ENCODE results near the gene SMYD5. TPM values are rescaled to one million over a fixed set of nuclear protein-coding genes. Genes with fewer than 3 reads are reported as not detected.

Gene SMYD5
- total and polyA plus RNA-seq, 9 of the 15 experiments (the other 6 are each of a cell fraction or from before 2014, with no cell fraction given) = 11.4 to 56.8 (median 32.0) TPM

Other genes with a start within 250 kb of the SMYD5 start
Only the 7 nearest of the 8 such genes appear.
- 13.8 and 19.9 TPM in 2 replicates for gene SFXN5, start 142.5 kb upstream of the SMYD5 start, total RNA-seq (2014; rRNA removed)
- gene SFXN5, start 142.5 kb upstream of the SMYD5 start, total RNA-seq (2014; rRNA removed; fragmentation: Illumina TruSeq; extraction: Trizol) = 12.4 and 14.1 TPM in 2 replicates
- gene SFXN5, start 142.5 kb upstream of the SMYD5 start, total RNA-seq (2015; rRNA removed; fragmentation: Illumina TruSeq; extraction: Trizol) = 18.0 and 19.4 TPM in 2 replicates
- 21.3 and 21.6 TPM in 2 replicates for gene SFXN5, start 142.5 kb upstream of the SMYD5 start, total RNA-seq (2021)
- 18.2 and 22.6 TPM in 2 replicates for gene SFXN5, start 142.5 kb upstream of the SMYD5 start, polyA plus RNA-seq (2011; rRNA removed)
- 16.0 and 17.4 TPM in 2 replicates for gene SFXN5, start 142.5 kb upstream of the SMYD5 start, polyA plus RNA-seq (2014; fragmentation: Illumina TruSeq; extraction: Trizol)
- gene SFXN5, start 142.5 kb upstream of the SMYD5 start, polyA plus RNA-seq (2014; fragmentation: Nextera tagmentation; extraction: Ambion mirVana) = 10 to 100 TPM in 1 of 2 experiments, 1 to 10 TPM in 1; 8.3 to 13.4 TPM
- 21.2 and 22.3 TPM in 2 replicates for gene SFXN5, start 142.5 kb upstream of the SMYD5 start, polyA plus RNA-seq (2014; rRNA removed)
- gene RAB11FIP5, start 101.3 kb upstream of the SMYD5 start, total RNA-seq (2014; rRNA removed) = 5.7 and 7.0 TPM in 2 replicates
- 6.7 and 6.8 TPM in 2 replicates for gene RAB11FIP5, start 101.3 kb upstream of the SMYD5 start, total RNA-seq (2014; rRNA removed; fragmentation: Illumina TruSeq; extraction: Trizol)
- 3.4 and 3.7 TPM in 2 replicates for gene RAB11FIP5, start 101.3 kb upstream of the SMYD5 start, total RNA-seq (2015; rRNA removed; fragmentation: Illumina TruSeq; extraction: Trizol)
- gene RAB11FIP5, start 101.3 kb upstream of the SMYD5 start, total RNA-seq (2021) = 8.6 and 9.1 TPM in 2 replicates
- 11.3 and 14.4 TPM in 2 replicates for gene RAB11FIP5, start 101.3 kb upstream of the SMYD5 start, polyA plus RNA-seq (2011; rRNA removed)
- 8.0 and 8.3 TPM in 2 replicates for gene RAB11FIP5, start 101.3 kb upstream of the SMYD5 start, polyA plus RNA-seq (2014; fragmentation: Illumina TruSeq; extraction: Trizol)
- 1 to 10 TPM; 1.7 TPM for gene RAB11FIP5, start 101.3 kb upstream of the SMYD5 start, polyA plus RNA-seq (2014; fragmentation: Nextera tagmentation; extraction: Ambion mirVana)
- 5.7 and 6.4 TPM in 2 replicates for gene RAB11FIP5, start 101.3 kb upstream of the SMYD5 start, polyA plus RNA-seq (2014; rRNA removed)
- gene NOTO, start 11.7 kb upstream of the SMYD5 start, total RNA-seq (2014; rRNA removed) = not detected in 2 replicates
- gene NOTO, start 11.7 kb upstream of the SMYD5 start, total RNA-seq (2014; rRNA removed; fragmentation: Illumina TruSeq; extraction: Trizol) = not detected in 2 replicates
- not detected in 2 replicates for gene NOTO, start 11.7 kb upstream of the SMYD5 start, total RNA-seq (2015; rRNA removed; fragmentation: Illumina TruSeq; extraction: Trizol)
- gene NOTO, start 11.7 kb upstream of the SMYD5 start, total RNA-seq (2021) = not detected in 2 replicates
- not detected in 2 replicates for gene NOTO, start 11.7 kb upstream of the SMYD5 start, polyA plus RNA-seq (2011; rRNA removed)
- not detected in 2 replicates for gene NOTO, start 11.7 kb upstream of the SMYD5 start, polyA plus RNA-seq (2014; fragmentation: Illumina TruSeq; extraction: Trizol)
- gene NOTO, start 11.7 kb upstream of the SMYD5 start, polyA plus RNA-seq (2014; fragmentation: Nextera tagmentation; extraction: Ambion mirVana) = not detected
- not detected in 2 replicates for gene NOTO, start 11.7 kb upstream of the SMYD5 start, polyA plus RNA-seq (2014; rRNA removed)
- 43.1 and 47.4 TPM in 2 replicates for gene PRADC1, start 19.0 kb downstream of the SMYD5 start, total RNA-seq (2014; rRNA removed)
- 26.1 and 32.9 TPM in 2 replicates for gene PRADC1, start 19.0 kb downstream of the SMYD5 start, total RNA-seq (2014; rRNA removed; fragmentation: Illumina TruSeq; extraction: Trizol)
- 33.8 and 33.9 TPM in 2 replicates for gene PRADC1, start 19.0 kb downstream of the SMYD5 start, total RNA-seq (2015; rRNA removed; fragmentation: Illumina TruSeq; extraction: Trizol)
- 36.3 and 41.2 TPM in 2 replicates for gene PRADC1, start 19.0 kb downstream of the SMYD5 start, total RNA-seq (2021)
- gene PRADC1, start 19.0 kb downstream of the SMYD5 start, polyA plus RNA-seq (2011; rRNA removed) = 23.3 and 34.2 TPM in 2 replicates
- 36.1 and 38.5 TPM in 2 replicates for gene PRADC1, start 19.0 kb downstream of the SMYD5 start, polyA plus RNA-seq (2014; fragmentation: Illumina TruSeq; extraction: Trizol)
- gene PRADC1, start 19.0 kb downstream of the SMYD5 start, polyA plus RNA-seq (2014; fragmentation: Nextera tagmentation; extraction: Ambion mirVana) = 10 to 100 TPM in 1 of 2 experiments, 1 to 10 TPM in 1; 7.3 to 10.7 TPM
- 40.9 and 43.1 TPM in 2 replicates for gene PRADC1, start 19.0 kb downstream of the SMYD5 start, polyA plus RNA-seq (2014; rRNA removed)
- gene CCT7, start 20.1 kb downstream of the SMYD5 start, total RNA-seq (2014; rRNA removed) = 638 and 695 TPM in 2 replicates
- gene CCT7, start 20.1 kb downstream of the SMYD5 start, total RNA-seq (2014; rRNA removed; fragmentation: Illumina TruSeq; extraction: Trizol) = 579 and 592 TPM in 2 replicates
- 599 and 679 TPM in 2 replicates for gene CCT7, start 20.1 kb downstream of the SMYD5 start, total RNA-seq (2015; rRNA removed; fragmentation: Illumina TruSeq; extraction: Trizol)
- 647 and 659 TPM in 2 replicates for gene CCT7, start 20.1 kb downstream of the SMYD5 start, total RNA-seq (2021)
- gene CCT7, start 20.1 kb downstream of the SMYD5 start, polyA plus RNA-seq (2011; rRNA removed) = 366 and 847 TPM in 2 replicates
- gene CCT7, start 20.1 kb downstream of the SMYD5 start, polyA plus RNA-seq (2014; fragmentation: Illumina TruSeq; extraction: Trizol) = 833 and 856 TPM in 2 replicates
- gene CCT7, start 20.1 kb downstream of the SMYD5 start, polyA plus RNA-seq (2014; fragmentation: Nextera tagmentation; extraction: Ambion mirVana) = 100 to 1,000 TPM; 326 to 587 TPM
- gene CCT7, start 20.1 kb downstream of the SMYD5 start, polyA plus RNA-seq (2014; rRNA removed) = 625 and 697 TPM in 2 replicates
- 3.5 and 4.8 TPM in 2 replicates for gene FBXO41, start 70.2 kb downstream of the SMYD5 start, total RNA-seq (2014; rRNA removed)
- gene FBXO41, start 70.2 kb downstream of the SMYD5 start, total RNA-seq (2014; rRNA removed; fragmentation: Illumina TruSeq; extraction: Trizol) = 1.5 and 1.9 TPM in 2 replicates
- 1.4 and 1.9 TPM in 2 replicates for gene FBXO41, start 70.2 kb downstream of the SMYD5 start, total RNA-seq (2015; rRNA removed; fragmentation: Illumina TruSeq; extraction: Trizol)
- gene FBXO41, start 70.2 kb downstream of the SMYD5 start, total RNA-seq (2021) = 7.7 and 8.2 TPM in 2 replicates
- gene FBXO41, start 70.2 kb downstream of the SMYD5 start, polyA plus RNA-seq (2011; rRNA removed) = 5.5 and 6.1 TPM in 2 replicates
- 4.1 and 4.4 TPM in 2 replicates for gene FBXO41, start 70.2 kb downstream of the SMYD5 start, polyA plus RNA-seq (2014; fragmentation: Illumina TruSeq; extraction: Trizol)
- gene FBXO41, start 70.2 kb downstream of the SMYD5 start, polyA plus RNA-seq (2014; fragmentation: Nextera tagmentation; extraction: Ambion mirVana) = under 1 TPM; 0.21 to 0.36 TPM
- gene FBXO41, start 70.2 kb downstream of the SMYD5 start, polyA plus RNA-seq (2014; rRNA removed) = 6.8 and 7.1 TPM in 2 replicates
- not detected in 2 replicates for gene EGR4, start 79.3 kb downstream of the SMYD5 start, total RNA-seq (2014; rRNA removed)
- gene EGR4, start 79.3 kb downstream of the SMYD5 start, total RNA-seq (2014; rRNA removed; fragmentation: Illumina TruSeq; extraction: Trizol) = not detected in 2 replicates
- not detected in 2 replicates for gene EGR4, start 79.3 kb downstream of the SMYD5 start, total RNA-seq (2015; rRNA removed; fragmentation: Illumina TruSeq; extraction: Trizol)
- gene EGR4, start 79.3 kb downstream of the SMYD5 start, total RNA-seq (2021) = not detected in 2 replicates
- not detected in 2 replicates for gene EGR4, start 79.3 kb downstream of the SMYD5 start, polyA plus RNA-seq (2011; rRNA removed)
- gene EGR4, start 79.3 kb downstream of the SMYD5 start, polyA plus RNA-seq (2014; fragmentation: Illumina TruSeq; extraction: Trizol) = not detected in 2 replicates
- not detected for gene EGR4, start 79.3 kb downstream of the SMYD5 start, polyA plus RNA-seq (2014; fragmentation: Nextera tagmentation; extraction: Ambion mirVana)
- not detected in 2 replicates for gene EGR4, start 79.3 kb downstream of the SMYD5 start, polyA plus RNA-seq (2014; rRNA removed)

Measured in K562 (cell line).